DMS79 (cell line): ENCODE measurements around the gene PER2.
A peak's percentile ranks its signal among the peaks of the same experiment; 100 is the strongest.

ENCODE experiments used
- DNase-seq: peaks from one replicate; lab custom pipeline; 2025; lab: John Stamatoyannopoulos, UW

Gene PER2

GRCh38 chr2:238243496-238244076, 44.8 kb downstream of the PER2 start:
- no peak for DNase-seq

- DNase-seq: peak; percentile 71
Measured at GRCh38 chr2:238242731-238243495, 45.5 kb downstream of the PER2 start.

DNA sequence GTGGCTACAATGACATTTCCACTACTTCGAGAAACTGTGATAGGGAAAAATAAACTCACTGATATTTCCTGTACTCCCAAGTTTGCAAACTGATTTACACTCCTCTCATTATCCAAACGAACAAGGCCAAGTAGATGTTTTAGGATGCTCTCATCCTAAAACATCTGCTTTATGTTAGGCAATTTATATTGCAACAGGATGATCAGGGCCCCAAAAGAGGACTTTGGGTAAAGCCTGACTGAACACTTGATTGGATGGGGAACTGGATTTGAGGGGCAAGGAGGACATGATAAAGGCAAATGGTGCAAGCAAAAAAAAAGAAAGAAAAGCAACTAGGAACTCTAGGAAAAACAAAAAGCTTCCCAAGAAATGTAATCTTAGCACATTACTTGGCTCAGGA, 46.4 kb downstream of the PER2 start:
- no peak for DNase-seq

DNA sequence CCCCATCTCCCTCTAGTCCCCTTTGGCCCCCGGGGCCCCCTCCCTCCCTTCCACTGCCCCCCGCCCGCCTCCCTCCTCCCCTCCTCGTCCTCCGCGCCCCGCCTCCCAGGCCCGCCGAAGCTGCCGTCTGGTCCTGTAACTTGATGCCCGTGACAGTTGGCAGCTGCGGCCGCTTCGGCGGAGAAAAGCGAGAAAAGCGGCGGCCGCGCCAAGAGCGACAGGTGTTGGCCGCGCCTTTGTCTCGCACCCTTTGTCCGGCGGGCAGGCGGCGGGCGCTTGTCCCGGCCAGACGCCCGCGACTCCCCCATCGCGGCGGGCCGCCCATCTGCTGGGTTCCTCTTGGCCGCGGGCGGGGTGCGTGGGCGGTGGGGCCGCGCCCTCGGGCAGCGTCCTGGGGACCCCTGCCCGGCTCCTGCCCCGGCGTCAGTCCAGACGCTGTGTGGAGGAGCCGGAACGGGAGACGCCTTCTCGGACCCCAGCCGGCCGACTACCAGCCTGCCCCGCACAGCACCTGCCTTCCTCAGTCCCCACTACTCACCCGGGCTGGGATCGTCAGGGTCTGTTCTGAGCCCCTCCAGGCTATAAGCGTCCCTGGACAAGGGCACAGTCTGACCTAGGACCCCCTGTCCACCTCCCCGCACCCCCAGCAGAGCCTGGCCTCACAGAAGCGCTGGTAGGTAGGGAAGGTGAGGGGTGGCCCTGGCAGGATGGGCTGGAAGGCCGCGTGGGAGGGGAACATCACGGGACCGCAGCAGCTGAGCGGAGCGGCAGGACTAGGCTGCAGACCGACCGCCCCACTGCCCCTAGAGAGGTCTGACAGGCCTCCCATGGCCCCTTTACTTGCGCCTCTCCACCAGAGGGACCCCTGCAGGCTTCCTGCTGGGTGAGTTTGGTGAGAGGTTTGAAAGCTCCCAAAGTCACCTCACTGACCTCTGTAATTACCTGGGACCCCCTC, 47.4 kb downstream of the PER2 start:
- peak; percentile 91 for DNase-seq

- peak; percentile 79 for DNase-seq
Measured at GRCh38 chr2:238239863-238240756, 48.3 kb downstream of the PER2 start, which contains the start of gene HES6. Gene HES6, minus strand, starts transcription at chr2:238240038. Its CDS starts 133 bp downstream, at chr2:238239905.

DNA sequence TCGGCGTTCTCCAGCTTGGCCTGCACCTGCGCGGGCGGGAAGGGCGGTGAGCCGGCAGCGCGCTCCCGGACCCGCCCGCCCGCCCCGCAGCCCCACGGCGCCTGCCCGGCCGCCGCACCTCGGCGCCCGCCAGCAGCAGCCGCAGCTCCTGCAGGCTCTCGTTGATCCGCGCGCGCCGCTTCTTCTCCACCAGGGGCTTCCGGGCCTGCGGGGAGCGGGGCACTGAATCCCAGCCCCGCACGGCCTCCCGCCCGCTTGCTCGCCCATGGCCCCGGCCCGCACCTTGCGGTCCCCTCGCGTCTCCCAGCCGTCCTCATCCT, 48.9 kb downstream of the PER2 start:
- no peak for DNase-seq

GRCh38 chr2:238238766-238239542, 49.5 kb downstream of the PER2 start:
- no peak for DNase-seq

DNA sequence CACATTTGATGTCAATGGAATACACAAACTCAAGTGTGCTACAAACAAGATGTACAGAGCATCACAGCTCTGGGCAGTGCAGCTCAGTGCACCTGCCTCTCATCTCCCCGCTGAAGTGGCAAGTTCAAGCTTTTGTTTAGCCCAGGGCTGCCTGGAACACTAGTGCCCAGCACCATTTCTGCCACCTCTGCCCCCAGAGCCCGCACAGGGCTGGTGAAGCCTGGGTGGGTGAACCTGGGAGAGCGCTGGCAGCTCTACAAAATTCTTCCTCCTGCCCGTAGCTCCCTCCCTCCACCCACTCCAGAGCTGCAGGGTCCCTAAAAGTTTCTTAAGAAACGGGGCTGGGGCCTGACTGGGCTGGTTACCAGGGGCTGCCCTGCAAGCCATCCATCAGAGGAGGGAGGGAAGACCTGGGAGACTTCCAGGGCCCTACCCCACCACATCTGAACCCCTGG, 50.1 kb downstream of the PER2 start:
- DNase-seq: no peak

GRCh38 chr2:238237431-238238135, 50.8 kb downstream of the PER2 start:
- DNase-seq: no peak

- no peak for DNase-seq
Measured at GRCh38 chr2:238236571-238236970, 51.8 kb downstream of the PER2 start.

DNA sequence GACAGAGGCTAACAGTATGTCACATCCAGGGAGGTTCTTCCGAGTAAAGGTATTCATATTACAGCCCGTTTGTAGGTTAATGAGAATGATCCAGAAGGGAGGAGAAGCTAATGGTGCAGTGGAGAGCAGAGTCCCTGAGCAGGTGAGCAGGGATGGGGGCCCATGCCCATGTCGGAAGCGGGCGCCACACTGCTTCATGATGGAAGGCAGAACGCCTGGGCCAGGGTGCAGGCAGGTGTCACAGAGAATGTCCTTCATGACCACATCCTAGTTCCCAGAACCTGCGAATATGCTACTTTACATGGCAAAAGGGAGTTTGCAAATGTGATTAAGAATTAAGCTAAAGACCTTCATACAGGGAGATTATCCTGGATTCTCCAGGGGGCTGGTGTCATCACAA, 52.6 kb downstream of the PER2 start:
- DNase-seq: no peak

- DNase-seq: no peak
Measured at GRCh38 chr2:238235331-238235732, 53.1 kb downstream of the PER2 start.

DNA sequence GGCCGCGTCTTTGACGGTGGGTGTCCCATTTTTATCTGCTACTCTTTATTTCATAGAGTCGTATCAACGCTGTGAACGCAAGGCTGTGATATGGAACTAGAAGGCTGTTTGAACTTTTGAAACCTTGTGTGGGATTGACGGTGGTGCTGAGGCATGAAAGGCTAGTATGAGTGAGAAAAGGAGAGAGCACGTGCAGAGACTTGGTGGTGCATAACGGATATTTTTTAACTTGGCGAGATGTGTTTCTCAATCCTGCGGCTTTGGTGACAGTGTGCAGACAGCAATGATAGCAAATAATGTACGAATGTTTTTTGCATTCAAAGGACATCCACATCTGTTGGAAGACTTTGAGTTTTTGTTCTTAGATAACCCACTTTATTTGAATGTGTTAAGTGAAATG, 54.8 kb downstream of the PER2 start:
- no peak for DNase-seq

DNA sequence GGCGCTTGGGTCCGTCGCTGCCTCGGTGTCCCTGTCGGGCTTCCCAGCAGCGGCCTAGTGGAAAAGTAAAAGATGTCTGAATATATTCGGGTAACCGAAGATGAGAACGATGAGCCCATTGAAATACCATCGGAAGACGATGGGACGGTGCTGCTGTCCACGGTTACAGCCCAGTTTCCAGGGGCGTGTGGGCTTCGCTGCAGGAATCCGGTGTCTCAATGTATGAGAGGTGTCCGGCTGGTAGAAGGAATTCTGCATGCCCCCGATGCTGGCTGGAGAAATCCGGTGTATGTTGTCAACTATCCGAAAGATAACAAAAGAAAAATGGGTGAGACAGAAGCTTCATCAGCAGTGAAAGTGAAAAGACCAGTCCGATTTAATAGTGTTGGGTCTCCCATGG, 56.6 kb downstream of the PER2 start:
- DNase-seq: no peak

DNA sequence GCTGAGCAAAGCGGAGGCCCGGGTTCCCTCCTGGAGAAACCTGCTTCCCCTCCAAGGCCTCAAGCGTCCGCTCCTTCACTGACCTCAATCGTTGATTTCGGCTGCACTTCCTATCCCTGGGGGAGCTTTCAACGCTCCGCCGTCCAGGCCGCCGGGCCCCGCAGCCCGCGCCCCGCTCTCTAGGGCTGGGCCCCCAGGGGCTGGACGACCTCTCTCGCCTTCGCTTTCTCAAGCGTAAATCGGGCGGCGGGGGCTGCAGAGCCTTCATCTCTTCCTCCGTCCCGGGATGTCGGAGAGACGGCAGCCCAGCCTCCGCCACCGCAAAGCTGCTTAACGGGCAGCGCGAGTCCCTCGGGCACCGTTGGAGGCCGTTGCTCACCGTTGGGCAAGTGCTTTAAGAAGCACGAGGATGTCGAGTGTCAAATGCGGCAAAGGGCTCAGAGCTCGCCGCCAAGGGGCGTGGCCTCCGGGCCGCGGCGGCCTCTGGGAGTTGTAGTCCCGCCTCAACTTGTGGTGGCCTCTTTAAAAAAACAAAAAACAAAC, 57.1 kb downstream of the PER2 start:
- DNase-seq: no peak

GRCh38 chr2:238230699-238231098, 57.7 kb downstream of the PER2 start:
- DNase-seq: no peak

GRCh38 chr2:238228700-238229099, 59.7 kb downstream of the PER2 start:
- no peak for DNase-seq

GRCh38 chr2:238227587-238228032, 60.8 kb downstream of the PER2 start:
- DNase-seq: no peak

DNA sequence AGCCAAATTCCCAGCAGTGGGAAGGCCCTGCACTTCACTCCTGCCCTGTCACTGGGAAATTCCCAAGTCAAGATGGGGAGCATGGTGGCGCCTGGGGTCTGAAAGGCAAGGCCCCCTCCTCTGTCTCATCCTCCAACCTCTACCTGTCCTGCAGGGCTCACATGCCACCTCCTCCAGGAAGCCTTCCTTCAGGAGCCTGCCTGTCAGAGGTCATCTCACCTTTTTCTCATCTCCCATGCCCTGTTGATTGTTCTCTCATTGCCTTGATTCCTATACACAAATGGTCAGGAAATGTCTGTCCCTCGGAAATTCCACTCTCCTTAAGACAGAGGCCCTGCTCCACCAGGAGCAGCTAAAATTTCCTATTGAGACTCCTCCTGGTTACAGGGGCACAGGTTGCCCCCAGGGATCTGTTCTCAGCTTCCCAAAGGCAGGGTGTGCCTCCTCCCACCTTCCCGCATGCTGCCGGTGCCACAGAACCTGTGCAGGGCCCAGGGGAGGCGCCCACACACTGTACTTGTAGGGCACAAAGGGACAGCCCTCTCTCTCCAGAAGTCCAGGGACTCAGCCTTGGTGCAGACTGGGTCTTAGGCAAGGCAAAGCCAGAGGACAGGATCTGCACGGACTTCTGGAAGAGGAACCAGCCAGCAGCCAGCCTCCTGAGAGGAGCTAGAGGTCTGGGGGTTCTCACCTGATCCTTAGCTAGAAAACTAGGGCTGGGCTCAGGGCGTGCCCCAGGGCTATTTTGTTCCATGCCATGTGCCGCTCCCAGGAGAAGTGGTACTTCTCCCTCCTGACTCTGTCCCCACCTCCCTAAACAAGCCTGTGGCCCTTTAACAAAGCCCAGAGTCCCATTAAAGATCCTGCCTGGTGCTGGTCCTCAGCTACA, 61.5 kb downstream of the PER2 start:
- no peak for DNase-seq
